ENCODE results near the gene LRRC9.

Gene LRRC9

DNA sequence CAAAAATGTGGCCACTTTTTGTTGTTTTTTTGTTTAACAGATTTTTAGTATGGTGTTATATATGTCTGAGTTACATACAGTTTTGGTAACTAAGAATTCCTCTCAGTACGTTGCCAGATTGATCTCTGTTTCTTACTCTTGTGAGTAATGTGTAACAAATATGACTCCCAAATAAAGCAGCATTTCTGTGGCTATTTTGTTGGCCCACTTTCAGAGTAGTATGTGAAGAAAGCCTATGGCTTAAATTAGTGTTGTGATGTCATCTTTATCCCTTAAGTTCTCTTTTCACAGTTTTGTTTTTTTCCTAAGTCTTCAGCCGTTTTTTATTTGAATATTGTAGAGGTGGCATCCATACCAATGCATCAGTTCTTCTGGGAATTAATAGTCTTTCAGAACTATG, 182.4 kb downstream of the LRRC9 start:
- Histone ChIP-seq H3K27ac (ENCODE audit: low read length) (no peak overlapping the region), H3K4me3 (ENCODE audit: low read length) (no peak overlapping the region), H3K27me3 (ENCODE audit: control insufficient read depth, insufficient read depth, low read length) (no peaks in the 10 kb centered on the region), H3K36me3 (ENCODE audit: control insufficient read depth, insufficient read depth, low read length) (no peaks in the 10 kb centered on the region; the same call in 1 of the 2 replicates), H3K4me1 (ENCODE audit: control insufficient read depth, insufficient read depth, low read length) (no peaks in the 10 kb centered on the region), H3K9me3 (ENCODE audit: control insufficient read depth, insufficient read depth, low read length) (peaks cover 1% of the 10 kb centered on the region; the same call in 1 of the 2 replicates)
- DNase-seq (ENCODE audit: low read depth, low spot score), result no peak
- no CpG with 5 or more reads among the region's 2 CpGs for WGBS (ENCODE audit: insufficient coverage, insufficient read length)

GRCh38 chr14:60106339-60106738, 186.4 kb downstream of the LRRC9 start:
- no peaks in the 10 kb centered on the region for H3K4me1 ChIP-seq (ENCODE audit: control insufficient read depth, insufficient read depth, low read length)
- H3K27me3 ChIP-seq (ENCODE audit: control insufficient read depth, insufficient read depth, low read length), result no peaks in the 10 kb centered on the region
- WGBS (ENCODE audit: insufficient coverage, insufficient read length), result no CpG with 5 or more reads among the region's 2 CpGs
- no peaks in the 10 kb centered on the region; the same call in 1 of the 2 replicates for H3K36me3 ChIP-seq (ENCODE audit: control insufficient read depth, insufficient read depth, low read length)
- H3K27ac ChIP-seq (ENCODE audit: low read length), result no peak overlapping the region
- no peak for DNase-seq (ENCODE audit: low read depth, low spot score)
- H3K4me3 ChIP-seq (ENCODE audit: low read length), result no peak overlapping the region
- no peaks in the 10 kb centered on the region for H3K9me3 ChIP-seq (ENCODE audit: control insufficient read depth, insufficient read depth, low read length)

DNA sequence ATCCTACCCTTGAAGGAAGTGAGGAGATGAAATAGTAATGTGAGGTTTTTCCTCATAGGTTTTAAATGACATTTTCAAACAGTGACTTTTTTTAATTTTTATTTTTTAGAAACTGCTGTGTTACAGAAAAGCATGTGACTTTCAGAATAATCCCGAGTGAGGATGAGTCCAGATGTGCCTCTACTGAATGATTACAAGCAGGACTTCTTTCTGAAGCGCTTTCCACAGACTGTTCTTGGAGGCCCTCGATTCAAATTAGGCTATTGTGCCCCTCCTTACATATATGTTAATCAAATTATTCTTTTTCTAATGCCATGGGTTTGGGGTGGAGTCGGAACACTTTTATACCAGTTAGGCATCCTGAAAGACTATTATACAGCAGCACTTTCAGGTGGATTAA, 187.5 kb downstream of the LRRC9 start:
- Histone ChIP-seq H3K4me1 (ENCODE audit: control insufficient read depth, insufficient read depth, low read length) (no peaks in the 10 kb centered on the region), H3K27me3 (ENCODE audit: control insufficient read depth, insufficient read depth, low read length) (no peaks in the 10 kb centered on the region), H3K4me3 (ENCODE audit: low read length) (no peak overlapping the region), H3K9me3 (ENCODE audit: control insufficient read depth, insufficient read depth, low read length) (no peaks in the 10 kb centered on the region), H3K27ac (ENCODE audit: low read length) (no peak overlapping the region), H3K36me3 (ENCODE audit: control insufficient read depth, insufficient read depth, low read length) (no peaks in the 10 kb centered on the region; the same call in 1 of the 2 replicates)
- DNase-seq (ENCODE audit: low read depth, low spot score), result no peak
- no CpG with 5 or more reads among the region's 4 CpGs for WGBS (ENCODE audit: insufficient coverage, insufficient read length)

DNA sequence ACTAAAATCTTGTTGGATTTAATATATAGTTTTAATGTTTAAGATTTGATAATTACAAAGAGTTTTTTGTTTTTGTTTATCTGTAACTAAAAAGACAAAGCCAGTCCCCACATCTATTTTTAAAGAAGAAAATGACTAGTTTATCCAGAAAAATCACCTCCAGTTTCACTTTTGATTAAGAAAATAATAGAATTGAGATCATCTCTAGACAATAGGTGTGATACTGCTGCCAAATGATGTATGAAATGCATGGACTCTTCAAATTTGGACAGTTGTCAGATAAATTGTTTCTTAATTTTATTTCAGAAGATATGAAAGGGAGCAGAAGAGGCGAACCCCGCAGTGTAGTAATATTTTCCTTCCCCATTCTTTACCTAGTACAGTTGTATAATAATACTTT, 191.8 kb downstream of the LRRC9 start:
- H3K27me3 ChIP-seq (ENCODE audit: control insufficient read depth, insufficient read depth, low read length), result no peaks in the 10 kb centered on the region
- DNase-seq (ENCODE audit: low read depth, low spot score), result no peak
- H3K27ac ChIP-seq (ENCODE audit: low read length), result no peak overlapping the region
- H3K4me1 ChIP-seq (ENCODE audit: control insufficient read depth, insufficient read depth, low read length), result no peaks in the 10 kb centered on the region
- WGBS (ENCODE audit: insufficient coverage, insufficient read length), result no CpG with 5 or more reads among the region's 2 CpGs
- H3K36me3 ChIP-seq (ENCODE audit: control insufficient read depth, insufficient read depth, low read length), result no peaks in the 10 kb centered on the region; the same call in 1 of the 2 replicates
- H3K4me3 ChIP-seq (ENCODE audit: low read length), result no peak overlapping the region
- no peaks in the 10 kb centered on the region for H3K9me3 ChIP-seq (ENCODE audit: control insufficient read depth, insufficient read depth, low read length)
